OCI-LY3 (cell line): Measurements from ENCODE around the gene COQ8B.

ENCODE experiments used
- CTCF ChIP-seq: fragments of 200-600, 300-600 bp; sonication (generic); IDR thresholded peaks from 2 replicates; pipeline ENCODE4 v1.5.1; 2014; ENCODE audit warnings: antibody characterized with exemption, low read length, low read depth
- EZH2phosphoT487 ChIP-seq: fragments of 200-600 bp; shearing (Covaris generic); IDR thresholded peaks from 2 replicates; pipeline ENCODE4 v1.6.1; 2018; ENCODE audit warnings: antibody characterized with exemption, mixed run types, low read depth

GRCh38 chr19:40724315-40724714 is 7.6 kb upstream of the COQ8B start:
- TF ChIP-seq CTCF: no peak
- TF ChIP-seq EZH2phosphoT487: no peak
